GM15510 (cell line): ENCODE data around the gene P4HA1.

Experiments used
- POLR2A ChIP-seq: IDR thresholded peaks from 3 replicates; pipeline ENCODE4 v1.6.1; 2011; ENCODE audit warnings: borderline replicate concordance; ENCODE audit not compliant: insufficient read length; ENCODE audit errors: extremely low read depth

P4HA1 gene

DNA sequence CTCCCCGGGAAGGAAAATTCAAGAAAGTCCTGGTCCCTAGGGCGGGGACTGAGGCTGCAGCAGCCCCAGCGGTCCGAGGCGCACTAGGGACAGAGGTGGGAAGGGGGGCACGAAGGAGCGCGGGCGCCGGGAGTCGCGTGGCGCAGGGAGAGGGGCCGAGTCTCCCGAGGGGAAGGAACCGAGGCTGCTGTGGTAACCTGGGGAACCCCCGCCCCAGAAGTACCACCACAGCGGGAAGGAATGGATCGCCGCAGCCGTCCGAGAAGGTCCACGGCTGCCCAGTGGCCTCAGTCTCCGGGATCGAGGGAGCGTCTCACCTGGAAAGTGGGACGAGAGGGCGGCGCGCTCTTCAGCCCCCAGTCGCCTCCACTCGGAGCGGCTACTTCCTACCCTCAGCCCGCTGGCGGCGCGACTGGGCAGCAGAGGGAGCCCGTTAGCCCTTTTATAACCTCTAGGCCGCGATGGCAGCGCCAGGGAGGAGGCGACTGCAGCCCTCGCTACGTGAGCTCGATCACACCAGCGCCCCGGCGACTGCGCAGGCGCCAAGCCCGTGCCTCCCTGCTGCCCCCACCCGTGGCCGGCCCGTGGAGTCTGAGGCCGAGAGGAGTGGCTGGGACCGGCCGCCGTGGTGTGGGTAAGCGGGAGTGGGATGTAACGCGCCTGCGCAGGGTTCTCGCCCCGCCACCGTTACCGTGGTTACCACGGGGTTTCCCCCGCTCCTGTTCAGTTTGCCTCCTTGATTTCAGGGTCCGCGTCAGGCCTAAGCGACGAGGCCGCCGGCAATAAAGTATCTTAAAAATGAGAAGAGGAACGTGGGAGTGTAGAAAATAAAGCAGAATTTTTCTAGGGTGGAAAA, at the start of gene P4HA1:
TSS of gene P4HA1 (minus strand) at position 418 of the 856 bp plus-strand sequence. CDS start 21,983 bp downstream, outside the sequence.
- peak; percentile 99 for TF ChIP-seq POLR2A

DNA sequence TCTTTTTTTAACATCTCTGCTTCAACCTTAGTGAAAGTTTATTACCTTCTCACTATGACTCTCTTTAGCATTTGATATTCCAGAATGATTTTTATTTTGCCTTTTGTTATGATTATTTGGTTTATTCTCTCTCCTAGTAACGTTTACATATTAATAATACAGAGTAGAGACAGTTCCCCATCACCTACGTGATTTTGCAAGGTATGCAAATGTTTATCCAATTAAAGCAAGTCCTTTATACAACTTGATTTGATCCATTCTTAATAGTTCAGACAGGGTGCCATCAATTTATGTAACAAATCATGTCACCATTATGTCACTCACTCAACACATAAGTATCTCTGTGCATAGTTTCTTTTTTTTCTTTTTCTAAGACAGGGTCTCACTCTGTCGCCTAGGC, 44.9 kb upstream of the P4HA1 start:
- TF ChIP-seq POLR2A, result no peak

DNA sequence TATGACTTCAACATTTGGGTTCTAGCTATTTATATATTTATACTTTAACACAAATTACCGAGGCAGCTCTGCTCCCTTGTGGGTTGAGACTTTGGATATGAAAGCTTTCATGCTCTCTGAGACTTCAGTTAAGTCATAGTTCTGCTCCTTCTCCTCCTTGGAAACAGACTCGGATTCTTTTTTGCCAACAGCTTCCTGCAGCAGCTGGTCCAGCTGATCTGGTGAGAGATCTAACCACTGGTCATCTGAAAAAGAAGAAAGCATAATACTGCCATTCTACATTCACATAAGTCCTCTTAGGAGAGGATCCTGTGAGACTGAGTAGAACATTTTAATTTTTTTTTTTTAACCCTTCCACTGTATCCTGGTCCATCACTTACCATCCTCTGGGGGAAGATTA, 42.6 kb upstream of the P4HA1 start:
- TF ChIP-seq POLR2A, result no peak

DNA sequence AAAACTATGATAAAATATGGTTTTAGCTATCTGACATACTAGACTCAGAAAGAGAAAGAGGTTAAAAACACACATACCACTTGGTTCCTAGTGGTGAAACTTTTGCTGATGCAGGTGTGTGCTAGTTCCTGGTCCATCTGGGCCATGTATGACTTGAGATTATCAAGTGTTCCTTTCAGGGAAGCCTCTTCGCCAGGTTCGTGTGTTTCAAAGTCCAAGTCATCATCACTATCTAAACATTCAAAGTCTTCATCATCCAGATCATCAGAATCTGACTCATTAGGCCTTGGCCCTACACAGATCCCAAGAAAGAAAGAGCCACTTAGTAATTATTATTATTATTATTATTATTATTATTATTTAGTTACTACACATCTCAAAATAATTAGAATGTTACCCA, 40.0 kb upstream of the P4HA1 start:
- TF ChIP-seq POLR2A, result no peak

DNA sequence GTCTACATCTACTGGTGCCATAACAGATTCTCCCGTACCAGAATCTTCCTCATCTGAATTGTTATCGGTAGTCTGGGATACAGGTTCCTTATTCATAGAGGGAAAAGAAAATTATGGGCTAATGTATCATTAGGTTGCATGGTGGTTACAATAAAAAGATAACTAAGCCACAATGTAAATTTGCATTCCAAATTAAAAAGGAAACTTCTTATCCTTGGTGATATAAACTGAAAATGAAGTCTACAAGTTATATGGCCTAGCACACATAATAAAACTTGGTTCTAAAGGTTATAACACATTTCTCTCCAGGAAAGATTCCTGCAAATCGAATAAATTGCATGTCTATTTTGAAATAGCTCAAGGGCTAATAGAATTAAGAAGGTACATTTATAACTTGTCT, 38.1 kb upstream of the P4HA1 start:
- no peak for TF ChIP-seq POLR2A

DNA sequence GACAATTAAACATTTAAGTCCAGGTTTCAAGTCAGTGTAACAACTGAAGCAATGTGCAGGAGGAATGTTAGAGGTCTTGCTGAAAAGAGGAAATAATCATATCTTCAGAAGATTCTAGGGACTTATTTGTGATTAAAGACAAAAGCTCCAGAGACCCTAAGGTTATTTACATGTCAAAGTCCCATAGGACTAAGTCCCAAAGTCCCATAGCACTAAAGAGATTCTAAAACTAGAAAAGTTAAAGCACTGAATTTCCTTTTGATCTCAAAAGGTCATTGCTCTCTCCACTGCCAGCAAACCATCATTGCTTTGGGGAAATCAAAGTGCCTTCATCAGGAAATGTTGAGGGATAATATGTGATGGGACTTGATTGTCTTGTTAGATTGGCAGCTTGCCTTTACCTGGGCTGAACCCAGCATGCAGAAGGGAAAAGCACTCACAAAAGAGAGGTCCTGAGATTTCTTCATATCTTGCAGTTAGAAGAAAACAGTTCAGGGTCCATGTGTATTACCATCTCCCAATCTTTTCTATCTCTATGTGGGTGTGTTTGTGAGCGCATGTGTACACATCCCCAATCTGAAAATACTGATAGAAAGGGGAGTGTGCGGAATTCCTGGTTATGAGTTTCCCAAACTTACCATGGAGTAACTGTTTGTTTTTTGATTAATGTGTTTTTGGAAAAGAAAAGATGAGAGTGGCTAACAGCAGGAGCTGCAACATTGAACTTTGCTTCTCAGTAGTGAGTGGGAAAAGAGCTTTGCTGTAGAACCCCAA, 35.4 kb upstream of the P4HA1 start:
- TF ChIP-seq POLR2A, result no peak

DNA sequence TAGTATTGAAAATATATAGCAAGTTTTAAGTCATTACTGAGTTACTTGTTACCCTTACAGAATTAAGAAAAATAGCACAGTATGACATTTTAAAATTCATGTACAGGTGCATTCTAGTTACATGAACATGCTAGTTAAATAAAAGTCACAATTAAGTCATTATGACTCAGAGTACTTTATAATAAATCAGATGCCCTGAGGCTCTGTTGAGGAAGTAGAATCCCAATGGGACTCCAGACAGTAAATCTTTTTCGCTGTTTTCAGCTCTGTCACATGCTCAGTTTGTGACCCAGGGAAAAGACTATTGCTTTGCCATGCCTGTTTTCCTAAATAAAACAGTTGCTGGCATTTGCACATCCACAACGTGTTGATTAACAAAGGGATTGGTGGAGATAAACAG, 34.6 kb upstream of the P4HA1 start:
- TF ChIP-seq POLR2A, result no peak

DNA sequence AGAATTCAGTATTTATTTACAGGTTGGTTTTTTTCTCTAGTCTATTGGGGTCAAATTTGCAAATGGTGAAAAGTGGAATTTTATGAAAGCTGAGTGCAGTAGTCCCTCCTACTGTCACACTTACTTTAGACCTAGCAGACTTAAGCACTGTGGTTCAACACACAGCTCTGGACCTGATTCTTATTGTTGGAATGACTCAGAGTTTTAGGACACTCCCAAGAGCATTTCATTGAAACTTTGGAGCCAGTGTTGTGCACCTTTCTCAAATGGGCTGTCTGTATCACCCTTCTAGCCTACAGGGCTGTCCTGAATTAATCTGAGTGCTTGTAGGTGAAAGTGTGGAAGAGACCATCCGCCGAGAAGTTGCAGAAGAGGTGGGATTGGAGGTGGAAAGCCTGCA, 29.7 kb upstream of the P4HA1 start:
- no peak for TF ChIP-seq POLR2A

DNA sequence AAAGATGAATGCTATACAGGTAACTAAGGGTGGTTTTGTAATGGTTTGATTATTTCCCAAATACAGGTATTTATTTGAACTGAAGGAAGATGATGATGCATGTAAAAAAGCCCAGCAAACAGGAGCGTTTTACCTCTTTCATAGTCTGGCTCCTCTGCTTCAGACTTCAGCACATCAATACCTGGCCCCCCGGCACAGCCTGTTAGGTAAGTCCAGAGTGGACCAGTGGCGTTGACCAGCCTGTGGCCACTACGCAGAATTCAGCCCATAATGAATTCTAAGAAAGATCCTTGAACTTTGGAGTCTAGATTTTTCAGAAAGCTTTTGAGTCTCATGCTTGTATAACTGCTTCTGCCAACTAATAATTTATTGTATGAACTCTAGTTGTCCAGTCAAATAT, 23.3 kb upstream of the P4HA1 start:
- no peak for TF ChIP-seq POLR2A

DNA sequence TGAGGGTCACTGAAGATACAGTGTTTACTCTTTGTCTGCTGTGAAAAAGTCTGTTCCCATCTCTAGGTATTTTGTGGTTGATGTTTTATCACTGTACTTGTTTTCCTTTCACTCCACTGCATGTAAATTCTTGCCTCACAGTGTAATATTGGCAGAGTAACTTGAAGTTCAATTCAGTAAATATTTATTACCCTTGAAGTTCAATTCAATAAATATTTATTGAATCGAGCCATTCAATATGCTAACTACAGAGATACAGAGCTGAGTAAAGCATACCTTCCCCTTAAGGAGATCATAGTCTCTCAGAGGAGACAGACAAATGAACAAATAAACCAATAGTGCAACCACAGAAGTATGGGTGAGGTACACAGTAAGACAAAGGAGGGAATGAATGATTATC, 22.8 kb upstream of the P4HA1 start:
- TF ChIP-seq POLR2A, result no peak

DNA sequence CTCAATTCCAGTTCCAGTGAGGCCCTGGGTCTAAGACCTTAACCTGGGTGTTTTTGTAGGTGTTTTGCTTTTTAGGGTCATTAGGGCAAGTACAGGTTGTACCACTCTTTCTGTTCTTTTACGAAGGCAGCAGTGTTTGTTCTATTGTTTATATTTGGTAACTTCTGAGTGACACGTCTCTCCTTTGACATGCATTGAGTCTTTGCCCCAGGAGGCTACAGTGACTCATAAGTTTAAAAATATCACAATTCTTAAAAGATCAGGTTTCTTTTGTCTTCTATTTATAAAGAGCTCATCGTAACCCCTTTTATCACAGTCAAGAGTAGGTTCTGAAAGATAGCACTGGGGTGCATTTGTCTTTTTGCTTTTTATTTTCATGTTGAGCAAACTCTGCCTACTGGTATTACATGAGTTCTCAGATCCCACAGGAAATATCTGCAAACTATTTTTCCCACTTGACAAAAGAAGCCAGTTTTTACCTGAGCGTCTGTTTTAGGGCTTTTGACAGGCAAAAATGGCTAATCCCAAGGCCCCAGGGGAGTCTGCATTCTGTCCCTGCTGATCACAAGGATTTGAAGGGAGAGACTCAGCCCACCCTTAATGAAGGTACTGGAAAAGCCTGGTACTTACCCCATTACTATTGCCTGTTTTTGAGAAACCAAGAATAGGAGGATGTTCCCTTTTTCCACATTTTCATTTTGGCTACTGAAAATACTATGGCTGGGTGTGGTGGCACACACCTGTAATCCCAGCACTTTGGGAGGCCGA, 21.5 kb upstream of the P4HA1 start:
- TF ChIP-seq POLR2A, result no peak

DNA sequence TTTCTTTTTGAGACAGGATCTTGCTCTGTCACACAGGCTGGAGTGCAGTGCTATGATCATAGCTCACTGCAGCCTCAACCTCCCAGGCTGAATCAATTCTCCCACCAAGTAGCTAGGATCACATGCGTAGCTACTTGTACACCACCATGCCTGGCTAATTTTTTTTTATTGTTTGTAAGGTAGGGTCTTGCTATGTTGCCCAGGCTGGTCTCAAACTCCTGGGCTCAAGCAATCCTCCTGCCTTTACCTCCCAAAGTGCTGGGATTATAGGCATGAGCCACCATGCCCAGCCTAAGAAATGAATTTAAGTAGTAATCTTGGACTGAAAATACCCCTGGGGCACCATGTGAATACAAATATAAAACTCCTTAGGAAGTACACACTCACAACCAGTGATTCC, 19.4 kb upstream of the P4HA1 start:
- no peak for TF ChIP-seq POLR2A

DNA sequence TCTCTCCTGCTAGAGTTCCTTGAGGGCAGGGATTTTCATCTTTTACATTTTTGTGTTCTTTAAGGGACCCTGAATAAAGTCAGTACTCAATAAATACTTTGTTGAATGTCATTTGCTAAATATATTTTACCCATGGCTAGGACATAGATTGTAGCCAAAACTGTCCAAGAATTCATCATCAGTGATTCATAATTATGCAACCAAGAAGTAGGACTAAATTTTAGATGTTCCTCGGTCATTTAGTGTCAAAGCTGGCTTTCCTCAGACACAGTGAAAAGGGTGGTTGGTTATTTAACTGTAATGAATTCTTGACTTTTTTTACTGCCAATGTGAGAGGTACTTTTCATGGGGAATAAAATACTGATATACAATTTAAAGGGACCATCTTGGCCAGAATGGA, 16.9 kb upstream of the P4HA1 start:
- no peak for TF ChIP-seq POLR2A

DNA sequence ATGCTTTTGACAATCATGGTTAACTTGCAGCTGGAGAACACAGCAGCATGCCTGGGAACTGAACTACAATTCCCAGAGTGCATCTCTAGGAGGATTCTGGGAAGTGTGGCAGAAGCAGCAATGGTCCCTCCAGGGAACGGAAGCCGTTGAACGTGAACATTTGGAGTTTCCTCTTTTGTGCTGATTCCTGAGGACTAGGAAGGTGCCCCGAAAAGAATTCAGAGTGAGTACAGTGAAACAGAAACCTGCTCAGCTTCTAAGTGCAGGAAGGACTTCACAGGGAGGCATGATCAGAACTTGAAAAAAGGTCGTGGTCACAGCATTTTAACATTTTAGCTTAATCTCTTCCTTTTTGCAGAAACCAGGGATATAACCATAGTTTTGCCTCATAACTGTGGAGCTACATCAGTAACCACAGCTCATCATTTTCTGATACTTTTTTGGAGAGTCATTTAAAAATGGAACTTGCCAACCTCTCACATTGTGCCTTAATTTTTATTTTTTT, 13.7 kb upstream of the P4HA1 start, which contains the start of gene NUDT13:
TSS of gene NUDT13 (plus strand) at position 111 of the 505 bp plus-strand sequence. CDS start 3,911 bp downstream, outside the sequence.
- no peak for TF ChIP-seq POLR2A

DNA sequence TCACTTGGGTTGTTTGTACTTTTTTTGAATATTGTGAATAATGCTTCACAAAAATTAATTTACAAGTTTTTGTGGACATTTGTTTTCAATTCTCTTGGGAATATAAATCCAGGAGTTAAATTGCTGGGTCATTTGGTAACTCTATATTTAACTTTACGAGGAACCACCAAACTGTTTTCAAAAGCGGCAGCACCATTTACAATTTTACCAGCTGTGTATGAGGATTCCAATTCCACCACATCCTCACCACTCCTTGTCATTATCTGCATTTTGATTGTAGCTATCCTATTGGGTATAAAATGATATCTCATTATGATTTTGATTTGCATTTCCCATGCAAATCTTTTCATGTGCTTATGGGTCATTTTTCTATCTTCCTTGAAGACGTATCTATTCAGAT, 9.6 kb upstream of the P4HA1 start:
- no peak for TF ChIP-seq POLR2A

DNA sequence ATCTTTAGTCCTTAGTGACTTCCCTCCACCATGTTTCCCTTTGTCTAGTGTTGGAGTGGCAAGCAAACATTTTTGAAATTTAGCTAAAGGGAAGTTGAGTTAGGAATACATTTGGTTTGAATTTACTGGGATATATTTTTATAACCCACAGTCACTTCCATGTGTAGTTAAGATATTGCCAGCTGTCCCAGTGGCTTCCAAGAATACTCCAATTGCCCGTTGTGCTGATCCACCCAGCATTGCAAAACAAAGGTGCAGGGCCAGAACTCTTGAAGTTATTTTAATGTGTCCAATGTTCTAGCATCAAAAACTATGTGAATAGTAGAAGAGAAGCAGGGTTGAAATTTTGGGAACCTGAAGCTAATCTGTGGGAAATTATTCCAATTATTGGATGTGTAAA, 2.5 kb upstream of the P4HA1 start:
- no peak for TF ChIP-seq POLR2A

DNA sequence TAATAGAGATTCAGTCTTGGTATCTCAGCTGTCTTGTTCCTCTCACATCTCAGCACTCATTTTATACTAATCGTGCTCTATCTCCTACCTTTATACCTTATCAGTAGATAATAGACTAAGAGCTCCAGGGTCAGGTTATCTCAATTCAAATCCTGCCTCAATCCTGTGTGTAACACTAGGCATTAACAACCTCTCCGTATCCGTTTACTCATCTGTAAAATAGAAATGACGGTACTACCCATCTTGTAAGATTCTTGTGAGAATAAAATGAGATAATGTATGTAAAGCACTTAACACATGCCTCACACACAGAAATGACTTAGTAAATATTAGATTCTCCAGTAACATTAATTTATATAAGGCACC, 622 bp upstream of the P4HA1 start:
- no peak for TF ChIP-seq POLR2A
